ENCODE measurements around the gene DMD.

Gene DMD

DNA sequence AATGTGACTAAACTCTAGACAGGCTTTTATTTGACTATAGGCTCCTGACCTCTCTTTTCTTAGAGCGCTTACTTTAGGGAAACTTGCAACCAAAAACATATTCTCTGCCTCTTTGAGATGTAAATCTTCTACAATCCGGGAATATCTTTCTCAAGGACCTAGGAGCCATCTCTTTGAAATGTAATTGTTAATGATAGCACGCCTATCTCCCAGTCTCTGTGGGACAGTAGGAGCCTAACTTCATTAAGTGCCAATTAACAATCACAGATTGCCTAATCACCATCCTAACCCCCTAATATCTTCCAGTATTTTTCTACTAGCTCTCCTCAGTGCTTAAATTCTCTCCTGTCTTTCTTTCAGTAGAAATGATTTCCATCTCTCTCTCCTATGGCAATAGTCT, 628.6 kb downstream of the DMD start:
- no peak for DNase-seq

DNA sequence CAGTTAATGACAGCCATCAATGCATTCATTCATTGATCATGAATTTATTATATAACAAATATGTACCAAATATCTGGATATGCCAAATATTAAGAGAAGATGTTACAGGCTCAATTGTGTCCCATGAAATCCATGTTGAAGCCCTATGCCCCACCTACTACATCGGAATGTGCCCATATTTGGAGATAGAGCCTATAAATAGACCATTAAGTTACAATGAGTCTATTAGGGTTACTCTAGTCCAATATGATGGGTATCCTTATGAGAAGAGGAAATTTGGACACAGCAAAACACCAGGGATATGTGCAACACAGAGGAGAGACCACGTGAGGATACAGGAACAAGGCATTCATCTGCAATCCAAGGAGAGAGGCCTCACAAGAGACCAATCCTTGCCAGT, 634.5 kb downstream of the DMD start:
- DNase-seq: no peak

DNA sequence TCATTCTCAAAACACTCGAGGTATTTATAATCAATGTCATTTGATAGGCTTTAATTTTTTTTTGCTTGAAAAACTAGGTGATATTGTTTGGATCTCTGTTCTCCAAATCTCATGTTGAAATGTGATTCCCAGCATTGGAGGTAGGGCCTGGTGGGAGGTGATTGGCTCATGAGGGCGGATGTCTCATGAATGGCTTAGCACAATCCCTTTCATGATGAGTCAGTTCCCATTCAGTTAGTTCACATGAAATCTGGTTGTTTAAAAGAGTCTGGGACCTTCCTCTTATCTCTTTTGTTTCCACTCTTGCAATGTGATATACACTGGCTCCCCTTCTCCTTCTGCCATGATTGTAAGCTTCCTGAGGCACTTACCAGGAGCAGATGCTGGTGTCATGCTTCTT, 638.7 kb downstream of the DMD start:
- DNase-seq: no peak

DNA sequence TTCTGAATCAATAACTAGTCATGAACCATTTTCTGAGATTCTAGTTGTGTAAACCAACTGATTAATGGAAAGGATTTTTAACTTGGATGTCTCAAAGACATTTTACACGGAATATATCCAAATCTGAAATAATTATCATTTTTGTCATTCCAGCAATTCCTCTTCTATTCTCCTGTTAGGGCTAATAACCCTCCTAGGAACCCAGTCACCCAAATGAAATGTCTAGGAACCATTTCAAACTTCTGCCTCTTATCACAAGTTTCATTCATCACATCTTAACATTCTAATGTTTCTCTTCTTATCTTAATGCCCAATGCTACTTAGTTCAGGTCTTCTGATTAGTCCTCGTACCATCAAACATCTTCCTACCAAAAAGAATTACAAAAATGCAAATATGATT, 639.8 kb downstream of the DMD start:
- no peak for DNase-seq

DNA sequence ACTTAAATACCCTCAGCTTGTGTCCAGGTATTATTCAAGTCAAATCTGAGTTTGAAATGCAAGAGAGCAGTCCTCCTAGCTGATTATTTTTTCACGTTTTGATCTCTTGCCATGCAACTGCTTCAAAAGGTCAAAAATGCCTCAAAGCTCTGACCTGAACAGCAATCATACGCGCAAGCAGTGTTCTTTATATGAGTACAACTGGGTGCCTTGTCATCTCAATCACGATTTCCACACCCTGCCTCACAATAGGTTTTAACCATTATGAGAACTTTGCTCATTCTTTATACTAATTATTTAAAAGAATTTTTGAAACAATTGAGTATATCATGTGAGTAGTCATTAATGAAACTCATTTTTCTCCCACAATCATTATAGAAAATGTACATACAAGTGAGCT, 649.1 kb downstream of the DMD start:
- DNase-seq: no peak

DNA sequence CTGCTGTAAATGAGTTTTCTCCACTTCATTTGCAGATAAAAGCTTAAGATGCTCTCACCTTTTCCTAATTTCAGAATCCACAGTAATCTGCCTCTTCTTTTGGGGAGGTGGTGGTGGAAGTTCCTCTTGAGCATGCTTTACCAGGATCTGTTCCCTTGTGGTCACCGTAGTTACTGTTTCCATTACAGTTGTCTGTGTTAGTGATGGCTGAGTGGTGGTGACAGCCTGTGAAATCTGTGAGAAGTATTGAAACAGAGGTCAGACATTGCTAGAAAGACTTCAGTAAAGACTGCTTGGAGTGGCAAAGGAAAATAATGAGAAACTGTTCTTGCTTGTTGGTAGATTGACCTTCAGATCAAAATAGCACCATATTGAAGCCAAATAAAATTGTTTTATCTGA, 666.2 kb downstream of the DMD start:
- DNase-seq: no peak

DNA sequence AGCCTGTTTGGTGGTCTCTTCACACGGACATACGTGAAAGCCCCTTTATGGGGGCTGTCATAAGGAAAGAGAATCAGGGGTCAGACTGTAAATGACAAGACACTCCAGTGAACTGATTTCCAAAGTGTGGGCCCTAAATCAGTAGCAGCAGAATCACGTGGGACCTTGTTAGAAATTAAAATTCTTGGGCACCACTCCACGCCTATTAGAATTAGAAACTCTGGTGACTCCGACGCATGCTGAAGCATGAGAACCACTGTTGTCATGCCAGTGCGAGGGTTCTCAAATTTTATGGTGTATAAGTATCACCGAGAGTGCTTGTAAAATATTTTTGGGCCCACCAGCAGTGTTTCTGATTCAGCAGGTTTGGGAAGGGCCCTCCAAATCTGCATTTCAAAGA, 672.8 kb downstream of the DMD start:
- DNase-seq: no peak

DNA sequence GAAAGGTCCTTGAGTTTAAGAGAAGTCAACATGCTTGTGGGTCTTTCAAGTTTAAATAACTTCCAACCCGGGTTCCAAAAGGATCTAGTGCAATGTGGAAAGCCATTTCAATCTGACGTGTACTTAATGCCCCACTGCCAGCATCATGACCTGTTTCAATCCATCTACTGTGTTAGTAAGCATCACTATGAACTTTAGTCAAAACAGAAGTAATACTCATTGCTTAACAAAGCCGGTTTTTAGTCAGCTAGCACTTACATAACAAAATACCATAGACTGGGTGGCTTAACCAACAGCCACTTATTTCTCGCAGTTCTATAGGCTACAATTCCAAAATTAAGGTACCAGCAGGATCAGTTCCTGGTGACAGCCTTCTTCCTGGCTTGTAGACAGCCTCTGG, 677.5 kb downstream of the DMD start:
- no peak for DNase-seq

DNA sequence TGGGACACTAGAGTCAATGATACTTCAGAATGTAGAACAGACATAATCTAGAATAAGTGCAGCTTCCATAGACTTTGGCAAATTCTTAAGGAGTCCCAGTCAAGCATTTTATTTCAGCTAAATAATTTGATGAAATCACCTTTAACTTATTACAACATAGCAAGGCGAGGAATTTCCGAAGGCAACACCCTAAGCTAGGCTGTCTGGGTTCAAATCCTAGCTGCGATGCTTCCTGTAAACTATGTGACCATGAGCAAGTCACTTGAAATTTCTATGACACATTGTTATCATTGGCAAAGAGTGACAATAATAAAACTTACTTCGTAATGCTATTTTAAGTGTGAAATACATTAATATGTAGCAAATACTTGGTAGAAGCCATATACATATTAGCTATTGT, 679.1 kb downstream of the DMD start:
- no peak for DNase-seq

DNA sequence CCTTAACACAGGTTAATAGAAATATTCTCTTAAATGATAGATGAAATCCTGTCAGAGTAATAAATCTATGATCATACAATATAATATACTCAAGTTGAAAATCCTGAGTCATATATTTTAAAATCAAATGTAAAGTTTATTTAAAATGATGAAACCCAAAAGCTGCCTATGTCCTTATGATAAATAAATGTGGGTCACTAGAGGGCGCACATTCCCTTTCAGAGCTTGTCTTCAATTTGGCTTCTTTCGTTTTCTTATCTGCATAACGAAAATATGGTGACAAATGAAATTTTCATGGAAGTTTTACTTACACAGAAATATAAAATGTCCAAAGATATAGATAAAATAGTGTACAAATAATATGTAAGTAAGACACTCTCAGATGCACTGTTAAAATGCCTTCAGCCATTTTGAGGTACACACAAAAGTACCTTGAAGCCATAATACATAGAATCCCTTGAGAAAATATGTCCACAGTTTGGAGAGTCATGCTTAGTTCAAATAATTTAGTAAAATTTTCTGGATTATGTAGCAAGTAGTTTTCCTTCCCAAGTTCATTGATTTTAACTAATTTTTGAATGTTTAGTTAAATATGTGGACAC, 680.4 kb downstream of the DMD start:
- DNase-seq: peak; percentile 78

DNA sequence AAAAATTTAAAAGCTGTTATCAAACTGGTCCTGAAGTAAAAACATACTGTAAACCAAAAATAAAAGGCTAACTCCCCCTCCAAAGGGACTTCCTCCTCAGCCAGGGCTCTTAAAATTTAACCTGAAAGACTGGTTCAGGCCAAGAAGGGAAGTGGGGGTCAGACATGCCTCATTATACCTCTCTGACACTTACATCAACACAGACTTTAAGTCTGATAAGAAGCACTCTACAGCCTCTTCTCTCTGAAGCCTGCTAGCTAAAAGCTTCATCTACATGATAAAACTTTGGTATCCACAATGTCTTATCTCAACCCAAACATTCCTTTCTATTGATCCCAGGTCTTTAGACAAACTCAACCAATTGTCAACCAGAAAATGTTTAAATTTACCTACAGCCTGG, 682.9 kb downstream of the DMD start:
- peak; percentile 58 for DNase-seq

DNA sequence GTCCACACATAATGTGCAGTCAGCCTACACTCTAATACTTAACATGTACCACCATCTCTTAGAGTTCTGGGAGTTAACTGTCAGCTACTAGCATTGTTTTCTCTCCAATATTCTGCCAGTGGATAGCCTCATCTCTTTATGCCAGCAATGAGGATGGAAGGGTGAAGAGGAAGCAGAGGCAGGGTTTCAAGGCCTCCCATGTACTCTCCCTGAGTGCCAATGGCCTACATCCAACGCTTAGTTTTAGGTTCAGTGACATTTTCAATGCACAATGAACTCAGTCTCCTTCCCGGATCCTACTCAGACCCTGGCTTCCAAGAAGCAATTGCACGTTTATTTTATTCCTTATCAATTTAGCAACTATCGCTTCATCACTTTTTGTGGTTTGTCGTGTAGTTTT, 686.1 kb downstream of the DMD start:
- DNase-seq: no peak

DNA sequence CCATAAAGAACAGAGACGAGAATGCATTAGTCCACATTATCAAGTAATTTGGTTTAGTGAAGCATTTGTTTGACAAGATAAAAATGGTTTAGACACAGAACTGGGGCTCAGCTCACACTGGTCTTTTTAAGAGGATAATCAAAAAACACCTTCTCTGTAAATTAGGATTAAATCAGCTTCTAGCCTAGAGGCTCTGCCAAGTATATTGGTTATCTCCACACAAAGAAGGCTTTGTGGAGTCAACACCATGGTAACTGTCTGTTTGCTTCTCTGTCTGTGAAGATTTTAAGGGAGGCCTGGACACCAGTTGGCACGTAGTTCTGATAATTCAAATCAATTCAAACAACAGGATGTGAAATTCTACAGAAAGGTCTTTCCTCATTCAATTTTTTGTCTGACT, 687.0 kb downstream of the DMD start:
- DNase-seq: peak; percentile 40

DNA sequence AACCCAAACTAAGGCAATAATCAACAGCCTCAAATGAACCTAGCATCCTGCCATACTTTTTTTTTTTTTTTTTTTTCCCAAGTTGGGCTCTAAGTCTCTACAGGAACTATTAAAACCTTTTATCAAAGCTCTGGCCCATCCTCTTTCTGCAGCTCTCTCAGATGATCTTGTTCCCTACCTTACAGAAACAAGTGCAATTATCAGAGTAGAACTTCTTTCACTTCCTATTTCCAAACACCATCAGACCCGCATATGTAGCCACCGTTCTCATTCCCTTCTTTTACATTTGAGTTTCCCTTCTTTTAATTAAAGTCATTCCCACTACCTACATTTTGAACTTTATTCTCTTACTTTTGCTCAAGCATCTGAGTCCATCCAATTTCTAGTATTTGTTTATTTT, 690.6 kb downstream of the DMD start:
- DNase-seq: no peak

DNA sequence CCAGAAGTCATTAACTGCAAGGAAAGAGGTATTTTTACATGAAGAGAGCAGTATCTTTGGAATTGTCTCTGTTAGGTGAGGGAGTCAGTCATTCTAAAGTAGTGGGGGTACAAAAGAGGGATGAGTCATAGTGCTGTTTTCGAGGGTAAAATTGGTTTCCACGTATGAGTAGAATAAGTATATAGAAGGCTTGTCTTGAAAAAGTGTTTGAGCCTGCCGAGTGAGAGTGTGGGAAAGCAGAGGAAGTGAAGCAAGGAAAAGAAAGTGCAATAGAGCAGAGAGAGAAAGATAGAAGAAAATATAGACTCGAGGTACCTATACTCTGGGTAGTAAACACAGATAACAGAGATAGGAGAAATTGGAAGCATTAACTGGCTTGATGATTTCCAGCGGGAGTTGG, 696.4 kb downstream of the DMD start:
- no peak for DNase-seq

DNA sequence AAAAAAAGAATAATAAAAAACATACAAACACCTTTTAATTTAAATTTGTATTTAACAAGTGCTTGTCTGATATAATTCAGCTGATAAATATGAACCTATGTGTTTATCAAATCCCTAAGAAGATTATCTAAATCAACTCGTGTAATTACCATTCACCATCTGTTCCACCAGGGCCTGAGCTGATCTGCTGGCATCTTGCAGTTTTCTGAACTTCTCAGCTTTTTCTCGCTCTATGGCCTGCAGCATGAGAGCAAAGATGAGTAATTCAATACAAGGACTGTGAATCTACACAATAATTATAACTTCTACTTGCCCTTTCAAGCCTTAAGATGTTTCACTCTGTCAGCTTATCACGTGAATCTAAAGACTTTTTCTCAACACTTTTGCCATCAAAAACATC, 709.7 kb downstream of the DMD start:
- DNase-seq: no peak

DNA sequence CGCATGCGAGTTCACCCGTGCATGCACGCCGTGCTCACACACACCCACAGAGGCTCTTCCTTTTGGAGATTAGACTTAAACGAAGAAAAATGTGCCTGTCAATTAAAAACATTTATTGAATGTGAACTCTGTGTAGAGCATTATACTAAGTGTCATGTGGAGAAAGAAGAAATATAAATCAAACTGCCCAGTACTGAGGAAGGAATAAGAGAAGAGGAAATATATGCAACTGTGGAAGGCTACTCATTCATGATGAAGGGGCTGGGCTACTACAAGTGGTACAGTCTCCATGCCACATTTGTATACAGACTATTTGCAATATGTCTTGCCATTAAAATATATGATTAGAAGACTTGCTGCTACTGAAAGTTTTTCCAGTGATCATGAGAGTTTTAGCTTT, 714.7 kb downstream of the DMD start:
- DNase-seq: no peak

DNA sequence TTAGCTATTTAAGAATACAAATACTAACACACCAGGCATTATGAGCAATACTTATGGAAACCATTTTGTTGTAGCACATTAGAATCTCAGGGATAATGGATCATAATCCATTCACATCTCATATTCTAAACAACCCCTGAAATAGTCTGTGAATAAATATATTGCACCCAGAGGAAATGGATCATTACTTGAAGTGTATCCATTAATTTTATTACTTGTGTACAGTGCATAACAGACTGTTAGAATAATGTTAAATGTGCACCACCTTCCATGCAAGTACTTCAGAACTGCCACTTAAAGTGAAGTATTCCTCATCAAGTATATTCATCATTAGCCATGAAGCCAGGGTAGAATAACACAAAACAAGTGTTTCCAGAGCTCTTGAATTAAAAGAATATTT, 715.5 kb downstream of the DMD start:
- no peak for DNase-seq

DNA sequence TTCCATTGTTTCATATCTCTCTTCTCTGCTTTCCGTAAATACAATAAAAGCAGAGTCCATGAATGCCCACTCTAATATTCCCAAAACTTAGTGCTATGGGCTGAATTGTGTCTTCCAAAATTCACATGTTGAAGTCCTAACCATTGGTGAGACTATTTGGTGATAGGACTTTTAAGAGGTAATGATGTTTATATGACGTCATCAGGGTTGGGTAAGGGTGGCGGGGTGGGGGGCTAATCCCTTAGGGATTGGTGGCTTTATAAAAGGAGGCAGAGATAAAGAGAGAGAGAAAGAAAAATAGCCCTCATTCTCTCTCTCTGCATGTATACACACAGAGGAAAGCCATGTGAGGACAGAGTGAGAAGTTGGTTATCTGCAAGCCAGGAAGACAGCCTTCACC, 722.2 kb downstream of the DMD start:
- no peak for DNase-seq

DNA sequence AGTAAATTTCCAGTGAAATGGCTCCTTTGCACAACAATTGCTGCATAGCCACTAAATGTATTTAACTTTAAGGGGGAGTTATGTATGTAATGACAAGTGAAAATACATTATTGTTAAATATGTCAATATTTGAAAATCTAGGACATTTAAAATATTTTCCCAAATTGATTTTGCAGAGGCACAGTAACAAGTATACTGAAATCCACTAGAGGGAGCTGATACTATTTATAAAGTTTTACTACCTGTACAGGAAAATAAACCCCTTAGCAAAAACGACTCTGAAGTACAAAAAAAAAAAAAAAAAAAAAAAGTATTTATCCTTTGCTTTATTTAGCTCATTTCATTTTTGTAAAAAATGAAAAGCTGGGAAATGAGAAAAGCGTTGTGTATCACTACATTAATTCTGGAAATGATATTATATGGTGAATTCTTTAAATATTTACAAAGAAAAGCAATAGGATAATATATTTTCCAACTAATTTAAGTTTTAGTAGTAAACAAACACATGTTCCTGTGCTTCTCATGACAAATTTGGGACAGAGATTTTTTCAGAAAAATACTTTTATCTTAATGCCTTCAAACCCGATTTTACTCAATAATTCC, 727.7 kb downstream of the DMD start:
- peak; percentile 31 for DNase-seq

DNA sequence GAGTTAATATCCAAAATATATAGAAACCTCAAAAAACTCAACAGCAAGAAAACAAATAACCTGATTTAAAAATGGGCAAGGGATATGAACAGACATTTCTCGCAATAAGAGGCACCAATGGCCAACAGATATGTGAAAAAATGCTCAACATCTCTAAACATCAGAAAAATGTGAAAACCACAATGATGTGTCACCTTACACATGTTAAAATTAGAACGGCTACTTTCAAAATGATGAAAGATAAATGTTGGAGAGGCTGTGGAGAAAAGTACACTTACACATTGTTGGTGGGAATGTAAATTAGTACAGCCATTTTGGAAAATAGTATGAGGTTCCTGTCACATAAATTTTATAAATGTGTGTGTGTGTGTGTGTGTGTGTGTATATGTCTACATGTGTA, 731.3 kb downstream of the DMD start:
- DNase-seq: no peak

DNA sequence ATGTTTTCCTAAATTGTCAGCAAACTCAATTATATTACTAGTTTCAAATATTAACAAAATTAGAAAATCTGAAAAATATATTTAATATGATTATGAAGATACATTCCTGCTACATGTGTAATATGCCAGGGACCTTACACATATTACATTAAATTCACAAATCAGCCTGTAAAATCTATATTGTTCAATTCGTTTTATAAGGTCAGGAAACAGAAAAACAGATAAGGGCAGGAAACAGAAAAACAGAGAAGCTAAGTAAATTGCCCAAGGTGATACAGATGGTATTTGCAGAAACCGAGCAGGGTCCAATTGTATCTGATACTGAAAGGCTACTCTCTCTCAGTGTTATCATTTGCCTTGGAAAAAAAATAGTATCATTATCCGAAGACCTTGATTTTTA, 739.0 kb downstream of the DMD start:
- DNase-seq: no peak

DNA sequence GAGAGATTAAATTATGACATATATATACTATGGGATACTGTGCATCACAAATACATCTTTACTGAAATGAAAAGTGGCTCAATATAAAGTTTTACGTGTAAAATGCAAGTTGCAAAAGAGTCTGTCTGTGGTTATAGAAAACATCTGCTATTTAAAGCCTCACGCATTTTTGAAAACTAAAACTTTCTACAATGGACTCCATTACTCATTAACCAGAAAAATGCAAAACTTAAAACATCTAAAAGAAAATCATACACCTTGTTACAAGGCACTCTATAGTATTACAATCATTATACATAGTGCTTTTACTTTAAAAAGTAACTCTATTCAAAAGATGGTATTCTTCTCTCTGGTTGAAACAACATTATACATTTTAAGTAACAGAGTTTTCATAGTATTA, 755.6 kb downstream of the DMD start:
- DNase-seq: no peak

DNA sequence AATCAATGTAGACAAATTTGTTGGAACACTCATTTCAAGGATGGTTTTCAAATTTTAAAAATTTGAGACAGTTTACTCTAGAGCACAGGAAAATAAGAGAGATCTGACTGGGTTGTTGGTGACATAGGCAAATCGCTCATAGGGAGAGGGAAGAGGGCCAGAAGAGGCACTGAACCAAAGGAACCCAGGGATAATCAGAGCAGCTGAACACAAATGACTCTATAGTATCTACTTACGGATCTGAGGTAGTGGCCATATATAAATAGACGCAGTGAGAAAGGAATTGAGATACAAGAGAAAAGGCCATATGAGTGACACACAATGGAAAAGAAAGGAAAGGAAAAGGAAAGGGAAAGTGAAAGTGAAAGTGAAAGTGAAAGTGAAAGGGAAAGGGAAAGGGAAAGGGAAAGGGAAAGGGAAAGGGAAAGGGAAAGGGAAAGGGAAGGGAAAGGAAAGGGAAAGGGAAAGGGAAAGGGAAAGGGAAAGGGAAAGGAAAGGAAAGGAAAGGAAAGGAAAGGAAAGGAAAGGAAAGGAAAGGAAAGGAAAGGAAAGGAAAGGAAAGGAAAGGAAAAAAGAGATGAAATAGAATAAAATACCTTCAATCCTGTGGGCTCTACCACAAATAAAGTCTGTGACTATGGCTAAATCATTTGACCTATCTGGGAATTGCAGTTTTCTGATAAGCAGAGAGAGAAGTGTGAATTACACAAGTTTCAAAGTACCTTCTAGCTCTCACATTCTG, 759.2 kb downstream of the DMD start:
- DNase-seq: peak; percentile 15

DNA sequence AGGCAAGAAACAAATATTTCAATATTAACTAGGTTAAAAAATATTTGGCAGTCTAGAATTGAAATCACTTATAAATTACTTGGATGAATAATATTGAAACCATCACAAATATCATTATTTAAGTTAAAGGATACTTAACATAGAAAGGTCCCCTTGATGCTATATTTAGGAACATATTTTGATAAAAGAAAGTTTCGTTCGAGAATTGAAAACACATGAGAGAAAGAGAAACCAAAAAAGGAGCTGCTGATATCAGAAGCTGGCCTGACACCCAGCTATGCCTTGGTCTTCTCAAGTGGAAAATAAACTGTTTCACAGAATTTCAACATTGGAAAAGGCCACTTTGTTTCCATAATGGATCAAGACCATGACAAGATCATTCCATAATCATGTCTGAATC, 762.4 kb downstream of the DMD start:
- DNase-seq: peak; percentile 64
